ENCODE measurements around the gene CELF5.

GRCh38 chr19:3257071-3257470 lies 32.6 kb downstream of the CELF5 start:
- TF ChIP-seq POLR2A (IDR thresholded peaks at IDR 0.05; ENCODE audit: low read depth, low read length) (no peak), CEBPB (IDR thresholded peaks at IDR 0.05; ENCODE audit: borderline replicate concordance in 1 of 2, low read depth in 2 of 2, low read length in 2 of 2) (no peak), CTCF (IDR thresholded peaks at IDR 0.05 in 2 of 3, conservative IDR thresholded peaks at IDR 0.05 in 1 of 3; ENCODE audit: control insufficient read depth in 2 of 3, extremely low read depth in 1 of 3, insufficient read depth in 1 of 3, low read depth in 3 of 3, low read length in 3 of 3) (no peak), PBX3 (IDR thresholded peaks at IDR 0.05; ENCODE audit: insufficient replicate concordance, low read depth, low read length) (no peak), GABPA (IDR thresholded peaks at IDR 0.05; ENCODE audit: low read depth) (no peak), TAF1 (IDR thresholded peaks at IDR 0.05; ENCODE audit: borderline replicate concordance, low read depth, low read length) (no peak), SREBF1 (IDR thresholded peaks at IDR 0.05; ENCODE audit: low read length) (no peak), SMAD1 (IDR thresholded peaks at IDR 0.05; ENCODE audit: low read depth, partially characterized antibody) (no peak), SIN3A (IDR thresholded peaks at IDR 0.05; ENCODE audit: low read depth, low read length) (no peak), EZH2 (IDR thresholded peaks at IDR 0.05; ENCODE audit: borderline replicate concordance, control insufficient read depth, low read depth, low read length) (no peak), BHLHE40 (IDR thresholded peaks at IDR 0.05; ENCODE audit: borderline replicate concordance in 1 of 2, low read depth in 2 of 2, low read length in 1 of 2) (no peak)
